Fibroblast of lung (primary cell): ENCODE measurements around the gene THOC2.

Experiments
- EZH2 ChIP-seq: IDR thresholded peaks from 2 replicates; pipeline ENCODE4 v1.5.1; 2012; ENCODE audit warnings: low read length, control low read depth, mild to moderate bottlenecking; ENCODE audit errors: missing control alignments
- TF ChIP-seq, protein P1 (sequence below), 2 donors: IDR thresholded peaks in 1 of 2; conservative IDR thresholded peaks in 1 of 2; 1 replicate in 1 of 2; 2 replicates in 1 of 2; pipeline ENCODE4 v1.5.1; 2011 to 2012; ENCODE audit warnings: low read length in 2 of 2, control low read depth in 1 of 2, inconsistent platforms in 1 of 2, low read depth in 1 of 2, mild to moderate bottlenecking in 1 of 2

- TF ChIP-seq, protein P1, sequence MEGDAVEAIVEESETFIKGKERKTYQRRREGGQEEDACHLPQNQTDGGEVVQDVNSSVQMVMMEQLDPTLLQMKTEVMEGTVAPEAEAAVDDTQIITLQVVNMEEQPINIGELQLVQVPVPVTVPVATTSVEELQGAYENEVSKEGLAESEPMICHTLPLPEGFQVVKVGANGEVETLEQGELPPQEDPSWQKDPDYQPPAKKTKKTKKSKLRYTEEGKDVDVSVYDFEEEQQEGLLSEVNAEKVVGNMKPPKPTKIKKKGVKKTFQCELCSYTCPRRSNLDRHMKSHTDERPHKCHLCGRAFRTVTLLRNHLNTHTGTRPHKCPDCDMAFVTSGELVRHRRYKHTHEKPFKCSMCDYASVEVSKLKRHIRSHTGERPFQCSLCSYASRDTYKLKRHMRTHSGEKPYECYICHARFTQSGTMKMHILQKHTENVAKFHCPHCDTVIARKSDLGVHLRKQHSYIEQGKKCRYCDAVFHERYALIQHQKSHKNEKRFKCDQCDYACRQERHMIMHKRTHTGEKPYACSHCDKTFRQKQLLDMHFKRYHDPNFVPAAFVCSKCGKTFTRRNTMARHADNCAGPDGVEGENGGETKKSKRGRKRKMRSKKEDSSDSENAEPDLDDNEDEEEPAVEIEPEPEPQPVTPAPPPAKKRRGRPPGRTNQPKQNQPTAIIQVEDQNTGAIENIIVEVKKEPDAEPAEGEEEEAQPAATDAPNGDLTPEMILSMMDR (conservative IDR thresholded peaks at IDR 0.05 in 1 of 2, IDR thresholded peaks at IDR 0.05 in 1 of 2; ENCODE audit: low read depth in 1 of 2, low read length in 2 of 2): no peak
- TF ChIP-seq EZH2: no peak
These were observed 129.4 kb downstream of the THOC2 start for GRCh38 chrX:123603491-123603890.
